Lung (tissue), 12 donors: ENCODE measurements around the gene POLR3K. TPM values are rescaled to one million over a fixed set of nuclear protein-coding genes. Genes with fewer than 3 reads are reported as not detected.

ENCODE experiments used
- ATAC-seq: fragments of 200-7000 bp; cut with Tn5 transposase; one replicate; pipeline ENCODE4 v1.9.1; 2020; ENCODE audit warnings: moderate number of reproducible peaks; ENCODE audit not compliant: insufficient read depth, low FRiP score
- DNase-seq, 3 donors: peaks; one replicate each; pipeline ENCODE4 v3.0.0-alpha.2; 2013 to 2017
- H3K27ac ChIP-seq, 2 donors: one replicate each; pipeline ENCODE4 v1.5.1; 2013; ENCODE audit warnings: mild to moderate bottlenecking in 2 of 2, moderate library complexity in 2 of 2, control low read depth in 1 of 2, inconsistent platforms in 1 of 2, low read depth in 1 of 2, low read length in 1 of 2
- H3K27me3 ChIP-seq, 3 donors: one replicate each; pipeline ENCODE4 v1.5.1; 2013; ENCODE audit warnings: low read length in 2 of 3; ENCODE audit not compliant: control insufficient read depth in 3 of 3, insufficient read depth in 3 of 3
- H3K36me3 ChIP-seq, 4 donors: one replicate each; pipeline ENCODE4 v1.5.1; 2013; ENCODE audit warnings: low read length in 4 of 4, mild to moderate bottlenecking in 1 of 4, moderate library complexity in 1 of 4; ENCODE audit not compliant: control insufficient read depth in 4 of 4, insufficient read depth in 4 of 4
- H3K4me1 ChIP-seq, 5 donors: one replicate each; pipeline ENCODE4 v1.5.1; 2013; ENCODE audit warnings: low read length in 5 of 5, mild to moderate bottlenecking in 2 of 5, moderate library complexity in 1 of 5; ENCODE audit not compliant: control insufficient read depth in 5 of 5, insufficient read depth in 5 of 5
- H3K4me3 ChIP-seq: one replicate; pipeline ENCODE4 v1.5.1; 2013; ENCODE audit warnings: mild to moderate bottlenecking, control low read depth, moderate library complexity
- H3K9ac ChIP-seq, 2 donors: one replicate each; pipeline ENCODE4 v1.5.1; 2013; ENCODE audit warnings: low read length in 2 of 2, control low read depth in 1 of 2; ENCODE audit not compliant: insufficient read depth in 1 of 2
- H3K9me3 ChIP-seq, 4 donors: one replicate each; pipeline ENCODE4 v1.5.1; 2013; ENCODE audit warnings: low read length in 3 of 4, mild to moderate bottlenecking in 1 of 4, moderate library complexity in 1 of 4; ENCODE audit not compliant: control insufficient read depth in 4 of 4, insufficient read depth in 3 of 4
- CTCF ChIP-seq: IDR thresholded peaks from 2 replicates; pipeline ENCODE4 v1.5.1; 2012; ENCODE audit warnings: mild to moderate bottlenecking; ENCODE audit errors: control extremely low read depth, extremely low read depth
- WGBS, 2 donors: extraction: QIAGEN DNeasy Blood & Tissue Kit; methylation state at CpG; one replicate each; pipeline ENCODE4 v1.1.7; 2013; 5-methylcytosine and 5-hydroxymethylcytosine counted together
- polyA plus RNA-seq, 2 donors: library from polyadenylated mRNA; stranded (reverse); fragments of 200-250 nt; gene quantifications; one replicate each; pipeline ENCODE4 v1.2.1, GENCODE V29; 2013
- total RNA-seq, 2 donors: library from RNA; depleted of rRNA in 1 of 2; stranded (reverse); fragments of >200 nt in 1 of 2; gene quantifications; one replicate each; pipeline ENCODE4 v1.2.1, GENCODE V29; 2014 to 2021
- donor health status: control.
- donor health status: control.
- donor health status: Bipolar disorder and iron deficiency.
- donor health status: healthy.
- donor health status: DM: yes; HTN: yes; CAD: no.

POLR3K gene
- total and polyA plus RNA-seq, 4 donors = 4.8 to 15.7 (median 12.0) TPM

DNA sequence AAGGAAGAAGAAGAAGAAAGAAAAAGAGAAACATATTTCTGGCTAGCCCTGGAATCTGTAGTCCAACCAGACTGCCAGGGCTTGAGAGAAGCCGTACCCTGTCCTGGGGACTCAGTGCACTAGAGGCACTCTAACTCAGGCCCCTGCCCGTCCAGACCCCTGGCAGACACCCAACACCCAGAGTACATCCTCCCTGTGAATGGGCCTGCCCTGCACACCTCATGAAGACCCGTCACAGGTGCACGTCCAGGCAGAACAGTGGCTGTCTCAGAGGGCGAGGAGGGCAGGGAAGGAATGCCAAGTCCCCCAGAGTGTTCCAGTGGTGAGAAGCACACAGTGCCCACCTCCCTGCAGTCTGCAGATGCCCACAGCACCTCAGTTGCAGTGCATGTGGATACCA is 47.6 kb upstream of the POLR3K start:
- Histone ChIP-seq H3K9me3 (no peaks in the 10 kb centered on the region), H3K27ac (peak overlapping the region in 1 of 2 donors; percentile 75), H3K4me1 (peaks cover 0 to 15% (median 2%) of the 10 kb centered on the region in 5 donors), H3K27me3 (no peaks in the 10 kb centered on the region), H3K36me3 (peaks cover 0 to 17% (median 16%) of the 10 kb centered on the region in 4 donors), H3K4me3 (no peak overlapping the region), H3K9ac (no peak overlapping the region)
- TF ChIP-seq CTCF = no peak
- 87% methylated on average over 5 of the region's 5 CpGs for WGBS, 2 donors
- no peak for ATAC-seq
- no peak for DNase-seq

GRCh38 chr16:97822-98221 is 44.4 kb upstream of the POLR3K start:
- H3K9me3 ChIP-seq = no peaks in the 10 kb centered on the region
- peaks cover 0 to 19% (median 17%) of the 10 kb centered on the region in 4 donors for H3K36me3 ChIP-seq
- ATAC-seq (no peak), DNase-seq (no peak)
- peaks cover 0 to 12% (median 2%) of the 10 kb centered on the region in 5 donors for H3K4me1 ChIP-seq
- H3K9ac ChIP-seq = no peak overlapping the region
- TF ChIP-seq CTCF = no peak
- H3K27me3 ChIP-seq = no peaks in the 10 kb centered on the region
- 93 to 96% methylated on average over 8 of the region's 8 CpGs for WGBS, 2 donors
- no peak overlapping the region for H3K27ac ChIP-seq
- H3K4me3 ChIP-seq = no peak overlapping the region

DNA sequence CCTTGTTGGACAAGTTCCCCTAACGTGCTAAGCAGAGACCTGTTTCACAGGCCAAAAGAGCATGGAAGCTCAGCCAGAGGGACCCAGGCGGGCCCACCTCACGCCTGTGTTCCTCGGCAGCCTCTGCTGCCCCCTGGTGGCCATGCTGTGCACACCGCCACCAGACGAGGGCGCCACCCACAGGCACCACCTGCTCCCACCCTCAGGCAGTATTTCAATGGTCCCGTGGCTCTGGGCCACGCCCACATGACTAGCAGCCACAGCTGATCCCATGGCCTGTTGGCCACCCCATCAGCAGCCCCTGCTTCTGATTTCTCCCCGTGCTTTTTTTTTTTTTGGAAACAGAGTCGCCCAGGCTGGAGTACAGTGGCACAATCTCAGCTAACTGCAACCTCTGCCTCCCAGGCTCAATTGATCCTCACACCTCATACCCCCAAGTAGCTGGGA is 43.5 kb upstream of the POLR3K start:
- DNase-seq = peak; percentile 72 to 84 (median 75)
- H3K27me3 ChIP-seq = no peaks in the 10 kb centered on the region
- no peak overlapping the region for H3K4me3 ChIP-seq
- no peak overlapping the region for H3K27ac ChIP-seq
- no peaks in the 10 kb centered on the region for H3K9me3 ChIP-seq
- H3K4me1 ChIP-seq = peaks cover 0 to 4% (median 2%) of the 10 kb centered on the region in 5 donors
- H3K9ac ChIP-seq = no peak overlapping the region
- peak; percentile 84 for ATAC-seq
- H3K36me3 ChIP-seq = peaks cover 0 to 25% (median 21%) of the 10 kb centered on the region in 4 donors
- WGBS, 2 donors = 7 to 11% methylated on average over 10 to 11 of the region's 11 CpGs
- TF ChIP-seq CTCF = peak; percentile 100

DNA sequence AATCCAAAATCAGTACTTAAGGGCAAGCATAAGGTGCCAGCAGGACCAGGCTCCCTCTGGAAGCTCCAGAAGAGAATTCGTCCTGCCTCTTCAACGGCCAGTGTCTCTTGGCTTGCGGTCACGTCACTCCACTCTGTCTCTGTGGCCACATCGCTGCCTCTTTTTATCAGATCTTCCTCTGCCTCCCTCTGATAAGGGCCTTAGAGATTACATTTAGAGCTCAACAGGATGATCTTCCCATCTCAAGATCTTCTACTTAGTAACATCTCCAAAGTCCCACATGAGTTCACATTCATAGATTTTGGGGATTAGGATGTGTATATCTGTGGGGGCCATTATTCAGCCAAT is 41.5 kb upstream of the POLR3K start:
- Histone ChIP-seq H3K27me3 (no peaks in the 10 kb centered on the region), H3K4me1 (peaks cover 0 to 4% (median 0%) of the 10 kb centered on the region in 5 donors), H3K36me3 (peaks cover 0 to 28% (median 23%) of the 10 kb centered on the region in 4 donors), H3K27ac (no peak overlapping the region), H3K9ac (no peak overlapping the region), H3K4me3 (no peak overlapping the region), H3K9me3 (no peaks in the 10 kb centered on the region)
- WGBS, 2 donors = 91 to 95% methylated on average over 5 of the region's 5 CpGs
- no peak for DNase-seq
- no peak for TF ChIP-seq CTCF
- ATAC-seq = no peak
